Measurements from ENCODE around the gene ANXA2. TPM values are rescaled to one million over a fixed set of nuclear protein-coding genes. Genes with fewer than 3 reads are reported as not detected.

ANXA2 gene
- total and polyA plus RNA-seq, 10 of the 15 experiments (the other 5 are each of a cell fraction or from before 2014, with no cell fraction given): 135 to 540 (median 281) TPM

GRCh38 chr15:60369696-60370095 is 28.1 kb downstream of the ANXA2 start:
- H3K79me2 ChIP-seq (ENCODE audit: control insufficient read depth, insufficient read depth, low read length): no peaks in the 10 kb centered on the region
- DNase-seq (ENCODE audit: low read depth, low spot score) (no peak), ATAC-seq (no peak), FAIRE-seq (peak; percentile 13)
- TF ChIP-seq ZNF24 (IDR thresholded peaks at IDR 0.05): no peak
- no peak for TF ChIP-seq ZSCAN29 (IDR thresholded peaks at IDR 0.05)
- TF ChIP-seq POLR2AphosphoS5 (IDR thresholded peaks at IDR 0.05; ENCODE audit: low read length): no peak
- TF ChIP-seq JUNB (IDR thresholded peaks at IDR 0.05): no peak
- no peak for TF ChIP-seq BCL11A (IDR thresholded peaks at IDR 0.05; ENCODE audit: low read depth, low read length)
- TF ChIP-seq ETV6 (conservative IDR thresholded peaks at IDR 0.05 in 1 of 2, IDR thresholded peaks at IDR 0.05 in 1 of 2; ENCODE audit: borderline replicate concordance in 1 of 2, low read depth in 1 of 2): no peak
- TF ChIP-seq ZZZ3 (IDR thresholded peaks at IDR 0.05; ENCODE audit: control insufficient read depth, insufficient read length, low read depth): no peak
- TF ChIP-seq CTCF (IDR thresholded peaks at IDR 0.05 in 2 of 3, conservative IDR thresholded peaks at IDR 0.05 in 1 of 3; ENCODE audit: control insufficient read depth in 2 of 3, extremely low read depth in 1 of 3, insufficient read depth in 1 of 3, low read depth in 3 of 3, low read length in 3 of 3): no peak
- no peak for TF ChIP-seq GATAD2B (conservative IDR thresholded peaks at IDR 0.05; ENCODE audit: low read depth)
- TF ChIP-seq EED (IDR thresholded peaks at IDR 0.05; ENCODE audit: low read depth): no peak
- TF ChIP-seq CBX5 (IDR thresholded peaks at IDR 0.05; ENCODE audit: low read depth): no peak
- TF ChIP-seq IKZF2 (IDR thresholded peaks at IDR 0.05): no peak
- TF ChIP-seq EGR1 (IDR thresholded peaks at IDR 0.05; ENCODE audit: borderline replicate concordance in 1 of 2, low read depth in 2 of 2, low read length in 2 of 2): no peak
- TF ChIP-seq CEBPB (IDR thresholded peaks at IDR 0.05; ENCODE audit: borderline replicate concordance in 1 of 2, low read depth in 2 of 2, low read length in 2 of 2): no peak
- no peak for TF ChIP-seq GABPA (IDR thresholded peaks at IDR 0.05; ENCODE audit: low read depth)
- no peak for TF ChIP-seq FOS (IDR thresholded peaks at IDR 0.05; ENCODE audit: borderline replicate concordance, extremely low read depth, insufficient read length)
- no peaks in the 10 kb centered on the region for H3K9me3 ChIP-seq (replicated peaks; ENCODE audit: control insufficient read depth, insufficient read depth, low read length)
- ChIA-PET POLR2A (no interaction called here), RAD21 (ENCODE audit: unreplicated experiment) (interaction anchor here (1.0 kb wide), 1 partner anchor 678 kb away, joined by 3 read pairs; no protein-coding TSS in a partner anchor), SMC1A (ENCODE audit: uncharacterized antibody, unreplicated experiment) (no interaction called here), CTCF (no interaction called here)
- intact Hi-C loops (cut with micrococcal nuclease; ENCODE audit: unreplicated experiment) (no loop called here), in situ Hi-C loops (cut with MboI) (loop anchor here (25.0 kb wide), 1 partner anchor 1468 kb away; no protein-coding TSS in a partner anchor)
- H3K4me2 ChIP-seq (ENCODE audit: control insufficient read depth, insufficient read depth): no peak overlapping the region
- H4K20me1 ChIP-seq (ENCODE audit: control insufficient read depth, insufficient read depth): no peaks in the 10 kb centered on the region
- no peaks in the 10 kb centered on the region for H3K27me3 ChIP-seq (replicated peaks in 1 of 2; ENCODE audit: control insufficient read depth in 2 of 2, insufficient read depth in 2 of 2, low read length in 1 of 2)
- peaks cover 0 to 16% of the 10 kb centered on the region in 2 experiments; a peak in 2 of 4 replicates for H3K36me3 ChIP-seq (ENCODE audit: control insufficient read depth in 2 of 2, insufficient read depth in 2 of 2, low read length in 1 of 2)
- no peaks in the 10 kb centered on the region for H3K4me1 ChIP-seq (ENCODE audit: control insufficient read depth, insufficient read depth, low read length)
- no peak overlapping the region for H3K9ac ChIP-seq (ENCODE audit: control insufficient read depth, insufficient read depth, low read length)
- WGBS (ENCODE audit: insufficient coverage, insufficient replicate concordance, low lambda C conversion rate, missing lambda C conversion rate): 81% methylated on average over 5 of the region's 5 CpGs
- no peak overlapping the region for H3K4me3 ChIP-seq
- no peak overlapping the region for H3K27ac ChIP-seq (ENCODE audit: control insufficient read depth, insufficient read depth)
- H2AFZ ChIP-seq (ENCODE audit: control insufficient read depth, low read depth, low read length): no peak overlapping the region
- BruUV-seq (replicated peaks): no TSS peak
